Measurements from ENCODE around the gene LAMA5. TPM values are rescaled to one million over a fixed set of nuclear protein-coding genes. Genes with fewer than 3 reads are reported as not detected.

LAMA5 gene
- total and polyA plus RNA-seq, 2 of the 8 experiments (the other 6 are each of a cell fraction or from before 2014, with no cell fraction given), result 34.4 to 225 TPM

DNA sequence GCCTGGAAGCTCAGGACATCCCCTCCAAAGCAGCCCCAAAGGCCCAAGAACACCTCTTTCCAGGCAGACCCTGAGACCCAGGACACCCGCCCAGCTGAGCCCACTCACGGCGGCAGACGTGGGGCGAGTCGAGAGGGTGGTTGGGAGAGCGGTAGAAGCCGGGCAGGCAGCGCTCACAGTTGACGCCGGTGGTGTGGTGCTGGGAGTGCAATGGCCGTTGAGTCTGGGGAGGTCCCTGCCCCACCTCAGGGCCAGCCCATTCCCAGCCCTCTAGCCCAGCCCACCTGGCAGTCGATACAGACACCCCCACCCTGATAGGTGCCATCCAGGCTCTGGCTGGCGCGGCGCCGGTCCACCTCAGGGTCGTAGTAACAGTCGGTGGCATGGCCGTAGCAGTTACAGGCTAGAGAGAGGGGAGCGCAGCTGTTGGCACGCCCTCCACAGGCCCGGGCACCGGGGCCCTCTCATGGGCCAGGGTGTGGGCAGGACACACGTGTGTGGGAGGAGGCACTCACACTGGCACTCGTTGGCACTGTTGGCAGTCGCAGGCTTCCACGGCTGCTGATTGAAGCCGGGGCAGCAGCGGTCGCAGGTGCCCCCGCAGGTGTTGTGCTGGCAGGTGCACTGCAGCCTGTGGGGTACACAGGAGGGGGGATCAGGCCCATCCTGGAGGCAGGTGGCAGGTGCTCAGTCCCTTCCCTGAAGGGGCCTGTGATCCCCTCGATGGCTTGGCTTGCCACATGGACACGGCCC, 20.5 kb downstream of the LAMA5 start:
- POLR2A ChIA-PET (ENCODE audit: partially characterized antibody), result interaction anchor here (0.8 to 12.3 kb wide), 12 partner anchors 9 to 43 kb away, joined by 3 to 95 read pairs (median 4); partner anchors contain the start of gene RPS21
- peaks cover 0 to 9% of the 10 kb centered on the region in 2 experiments for H4K20me1 ChIP-seq (replicated peaks in 1 of 2; ENCODE audit: control insufficient read depth in 1 of 2, insufficient read depth in 2 of 2, low read length in 2 of 2)
- WGBS, 2 experiments (ENCODE audit: extremely low coverage in 1 of 2, insufficient coverage in 1 of 2, insufficient read length in 1 of 2, insufficient replicate concordance in 2 of 2, low coverage in 1 of 2, low lambda C conversion rate in 2 of 2, missing lambda C conversion rate in 1 of 2), result 97% methylated on average over 33 of the region's 34 CpGs; no CpG with 5 or more reads in 1 of the 2 experiments
- H3K18ac ChIP-seq (ENCODE audit: extremely low read depth, low read length), result no peak overlapping the region
- H2BK20ac ChIP-seq (ENCODE audit: low read length), result no peak overlapping the region
- no peak overlapping the region for H3K27ac ChIP-seq (ENCODE audit: low read depth, low read length)
- no peak overlapping the region for H4K5ac ChIP-seq (ENCODE audit: insufficient read length, low read depth, low read length)
- no peaks in the 10 kb centered on the region; the same call in 1 of the 2 replicates for H3K23me2 ChIP-seq (ENCODE audit: low read depth, low read length)
- H3K9me3 ChIP-seq (ENCODE audit: insufficient read depth in 2 of 2, low read depth in 1 of 2, low read length in 1 of 2), result peaks cover 0 to 3% of the 10 kb centered on the region in 2 experiments; a peak in 2 of 4 replicates
- H3K14ac ChIP-seq (ENCODE audit: insufficient read length), result no peak overlapping the region
- H3K4me2 ChIP-seq (ENCODE audit: insufficient read depth in 1 of 2, low read depth in 2 of 2, low read length in 2 of 2), result no peak overlapping the region
- no peak overlapping the region for H2BK12ac ChIP-seq (ENCODE audit: low read depth, low read length)
- H3K27me3 ChIP-seq (replicated peaks in 1 of 4; ENCODE audit: control insufficient read depth in 3 of 4, extremely low read depth in 1 of 4, insufficient read depth in 3 of 4, low read length in 3 of 4), result no peaks in the 10 kb centered on the region
- H3K79me1 ChIP-seq (ENCODE audit: low read depth, low read length), result no peaks in the 10 kb centered on the region; the same call in 1 of the 2 replicates
- no peak for DNase-seq (ENCODE audit: low read depth in 1 of 2, low spot score in 2 of 2)
- no peak overlapping the region for H2AK5ac ChIP-seq (ENCODE audit: low read depth, low read length)
- CTCF ChIA-PET (ENCODE audit: partially characterized antibody), result interaction anchor here (0.9 to 3.6 kb wide), 2 partner anchors 19 to 36 kb away, joined by 3 to 17 read pairs; no protein-coding TSS in a partner anchor
- H4K91ac ChIP-seq (replicated peaks; ENCODE audit: insufficient read length, low read length), result no peak overlapping the region
- H2AFZ ChIP-seq (ENCODE audit: low read length), result no peak overlapping the region
- H2BK15ac ChIP-seq (ENCODE audit: low read length), result no peak overlapping the region
- H3K4ac ChIP-seq (replicated peaks; ENCODE audit: insufficient read length, low read depth, low read length), result no peak overlapping the region
- no peak overlapping the region; the same call in 1 of the 2 replicates for H2BK5ac ChIP-seq (ENCODE audit: low read depth, low read length)
- H3K36me3 ChIP-seq (ENCODE audit: control insufficient read depth in 2 of 4, insufficient read depth in 4 of 4, low read length in 3 of 4), result peaks cover 25 to 66% (median 54%) of the 10 kb centered on the region in 4 experiments; a peak in 7 of 8 replicates
- H3K23ac ChIP-seq (ENCODE audit: insufficient read length), result no peak overlapping the region
- no peak overlapping the region for H3K56ac ChIP-seq (replicated peaks; ENCODE audit: insufficient read length, low read depth, low read length)
- no peak overlapping the region for H2BK120ac ChIP-seq (replicated peaks; ENCODE audit: low read depth, low read length)
- no peaks in the 10 kb centered on the region; a peak in 1 of 7 replicates for H3K4me1 ChIP-seq (replicated peaks in 1 of 4; ENCODE audit: control insufficient read depth in 3 of 4, insufficient read depth in 4 of 4, low read length in 3 of 4)
- no peak for FAIRE-seq
- no peak overlapping the region for H3K9ac ChIP-seq (replicated peaks in 1 of 4; ENCODE audit: extremely low read depth in 1 of 4, low read depth in 3 of 4, low read length in 3 of 4)
- H4K8ac ChIP-seq (ENCODE audit: extremely low read depth, insufficient read depth, low read length), result 0 out of 2 replicates have a peak overlapping the region, but pooled peaks have one; percentile 57
- no peak overlapping the region for H3K4me3 ChIP-seq (ENCODE audit: extremely low read depth in 1 of 4, insufficient read depth in 2 of 4, low read depth in 3 of 4, low read length in 4 of 4)
- H3K79me2 ChIP-seq (ENCODE audit: control insufficient read depth in 1 of 2, insufficient read depth in 2 of 2, low read length in 2 of 2), result no peaks in the 10 kb centered on the region
- TF ChIP-seq HDAC2 (IDR thresholded peaks at IDR 0.05; ENCODE audit: borderline replicate concordance in 1 of 2, low read depth in 2 of 2, low read length in 2 of 2), result no peak
- TF ChIP-seq RNF2 (IDR thresholded peaks at IDR 0.05; ENCODE audit: borderline replicate concordance, low read depth, low read length, missing control alignments, poor library complexity, severe bottlenecking), result no peak
- no peak for TF ChIP-seq RBBP5 (IDR thresholded peaks at IDR 0.05; ENCODE audit: borderline replicate concordance, low read depth, low read length)
- no peak for TF ChIP-seq CBX5 (IDR thresholded peaks at IDR 0.05; ENCODE audit: low read depth, low read length)
- TF ChIP-seq, protein P1, sequence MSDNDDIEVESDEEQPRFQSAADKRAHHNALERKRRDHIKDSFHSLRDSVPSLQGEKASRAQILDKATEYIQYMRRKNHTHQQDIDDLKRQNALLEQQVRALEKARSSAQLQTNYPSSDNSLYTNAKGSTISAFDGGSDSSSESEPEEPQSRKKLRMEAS (IDR thresholded peaks at IDR 0.05), result no peak
- no peak for TF ChIP-seq SP2 (IDR thresholded peaks at IDR 0.05; ENCODE audit: low read length)
- TF ChIP-seq SRF (IDR thresholded peaks at IDR 0.05; ENCODE audit: low read depth, low read length), result no peak
- TF ChIP-seq MAFK (IDR thresholded peaks at IDR 0.05; ENCODE audit: low read depth, low read length), result no peak
- TF ChIP-seq TAF1 (IDR thresholded peaks at IDR 0.05; ENCODE audit: low read depth, low read length), result no peak
- no peak for TF ChIP-seq YY1 (IDR thresholded peaks at IDR 0.05; ENCODE audit: low read depth, low read length)
- no peak for TF ChIP-seq CBX8 (IDR thresholded peaks at IDR 0.05; ENCODE audit: borderline replicate concordance, low read depth, low read length)

Data from H1 (cell line).